Prostate gland (tissue), 2 donors: Measurements from ENCODE around the gene APCDD1L. TPM values are rescaled to one million over a fixed set of nuclear protein-coding genes. Genes with fewer than 3 reads are reported as not detected.

ENCODE experiments used
- DNase-seq: peaks from one replicate; pipeline ENCODE4 v3.0.0-alpha.2; 2019; ENCODE audit warnings: low spot score
- H3K27ac ChIP-seq, 2 donors: fragments of 200-600 bp; sonication (generic); 2 replicates each; pipeline ENCODE4 v1.5.1; 2017 to 2019
- H3K27me3 ChIP-seq: fragments of 200-600 bp; sonication (generic); replicated peaks from 2 replicates; pipeline ENCODE4 v1.5.1; 2019; ENCODE audit not compliant: insufficient read depth
- H3K36me3 ChIP-seq, 2 donors: fragments of 200-600 bp; sonication (generic); 1 replicate in 1 of 2; 2 replicates in 1 of 2; pipeline versions ENCODE4 v1.5.1 to v1.8.1; 2017 to 2019
- H3K4me1 ChIP-seq: fragments of 200-600 bp; sonication (generic); replicated peaks from 2 replicates; pipeline ENCODE4 v1.5.1; 2019
- H3K4me3 ChIP-seq, 2 donors: fragments of 200-600 bp; sonication (generic); 2 replicates each; pipeline ENCODE4 v1.5.1; 2017 to 2019
- H3K9me3 ChIP-seq: fragments of 200-600 bp; sonication (generic); 2 replicates; pipeline ENCODE4 v1.5.1; 2017
- POLR2A ChIP-seq: fragments of 450-650 bp; IDR thresholded peaks from one replicate; pipeline ENCODE4 v1.6.1; 2016; ENCODE audit warnings: antibody characterized with exemption, mild to moderate bottlenecking
- POLR2AphosphoS5 ChIP-seq: sonication (generic); formaldehyde crosslinking; IDR thresholded peaks from one replicate; pipeline ENCODE4 v1.6.1; 2017; ENCODE audit warnings: antibody characterized with exemption
- WGBS: methylation state at CpG from one replicate; pipeline ENCODE4 v1.1.5; 2018; 5-methylcytosine and 5-hydroxymethylcytosine counted together
- intact Hi-C: fragments of 100-400 bp; cut with DNase I; formaldehyde crosslinking; loops from one replicate; pipeline ENCODE4 v1.14.2; 2022
- total RNA-seq, 2 donors: library from RNA; depleted of rRNA; stranded (reverse); fragments of >200 nt; gene quantifications; one replicate each; pipeline ENCODE4 v1.1.0, GENCODE V29; 2016
- TF ChIP-seq, protein P1 (sequence below), 4 experiments: fragments of 200-600 bp in 2 of 4; fragments of 450-650 bp in 2 of 4; sonication (generic) in 2 of 4; IDR thresholded peaks; 1 replicate in 3 of 4; 2 replicates in 1 of 4; pipeline ENCODE4 v1.5.1; 2016 to 2019; ENCODE audit warnings: antibody characterized with exemption in 4 of 4, mild to moderate bottlenecking in 2 of 4, moderate library complexity in 2 of 4

Gene APCDD1L
- total RNA-seq, 2 donors from 2014 or later: 0.23 to 0.46 TPM

DNA sequence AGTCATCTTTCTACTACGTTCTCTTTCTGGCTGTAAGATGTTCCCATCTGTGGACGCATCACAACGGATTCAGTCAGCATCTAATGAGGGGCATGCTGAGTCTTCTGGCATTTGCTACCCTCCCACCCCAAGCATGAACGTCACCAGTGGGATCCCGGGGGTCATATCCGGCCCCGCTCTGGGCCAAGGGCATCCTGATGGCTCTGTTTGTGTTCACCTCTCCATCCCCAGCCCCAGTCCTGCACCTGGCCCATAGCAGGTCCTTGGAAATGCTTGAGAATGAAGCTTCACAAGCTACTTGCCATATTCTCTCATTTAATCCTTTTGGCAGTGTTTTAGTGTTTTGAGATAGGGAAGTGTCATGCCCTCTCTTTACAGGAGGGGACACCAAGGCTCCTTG, 14.9 kb downstream of the APCDD1L start:
- Histone ChIP-seq H3K27ac (no peak overlapping the region), H3K36me3 (no peaks in the 10 kb centered on the region), H3K27me3 (no peaks in the 10 kb centered on the region), H3K4me1 (no peaks in the 10 kb centered on the region), H3K4me3 (no peak overlapping the region), H3K9me3 (no peaks in the 10 kb centered on the region)
- TF ChIP-seq POLR2AphosphoS5 (no peak), POLR2A (no peak)
- WGBS: 88% methylated on average over 7 of the region's 7 CpGs
- intact Hi-C loops: no loop called here
- no peak for DNase-seq

DNA sequence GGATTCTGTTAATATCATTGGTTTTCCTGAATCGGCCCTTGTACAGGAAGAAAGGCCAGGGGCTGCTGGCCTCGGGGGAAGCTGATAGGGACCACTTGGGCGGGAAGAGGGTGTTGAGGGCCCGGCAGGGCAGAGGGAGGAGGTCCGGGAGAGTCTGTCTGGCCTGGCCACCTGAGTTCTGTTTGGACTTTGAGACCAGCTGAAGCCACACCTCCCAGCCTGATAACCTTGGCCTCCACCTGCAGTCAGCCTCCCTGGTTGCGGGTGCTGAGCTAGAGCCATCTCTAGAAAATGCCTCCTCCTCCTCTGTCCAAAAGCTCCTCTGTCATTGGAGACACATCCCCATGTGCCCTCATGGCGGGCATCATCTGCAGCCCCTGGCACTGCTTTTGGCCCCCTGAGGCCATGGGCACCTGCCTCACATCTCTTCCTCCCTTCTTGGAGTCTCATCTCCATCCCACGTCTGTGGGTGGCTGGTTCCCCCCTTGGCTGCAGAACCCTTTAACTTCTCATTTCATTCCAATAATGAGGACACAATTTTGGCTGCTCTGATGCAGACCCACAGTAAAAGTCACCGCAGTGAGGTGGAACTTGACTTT, 16.6 kb downstream of the APCDD1L start:
- Histone ChIP-seq H3K36me3 (no peaks in the 10 kb centered on the region), H3K9me3 (no peaks in the 10 kb centered on the region), H3K4me3 (no peak overlapping the region), H3K4me1 (no peaks in the 10 kb centered on the region), H3K27ac (no peak overlapping the region), H3K27me3 (no peaks in the 10 kb centered on the region)
- TF ChIP-seq, protein P1, sequence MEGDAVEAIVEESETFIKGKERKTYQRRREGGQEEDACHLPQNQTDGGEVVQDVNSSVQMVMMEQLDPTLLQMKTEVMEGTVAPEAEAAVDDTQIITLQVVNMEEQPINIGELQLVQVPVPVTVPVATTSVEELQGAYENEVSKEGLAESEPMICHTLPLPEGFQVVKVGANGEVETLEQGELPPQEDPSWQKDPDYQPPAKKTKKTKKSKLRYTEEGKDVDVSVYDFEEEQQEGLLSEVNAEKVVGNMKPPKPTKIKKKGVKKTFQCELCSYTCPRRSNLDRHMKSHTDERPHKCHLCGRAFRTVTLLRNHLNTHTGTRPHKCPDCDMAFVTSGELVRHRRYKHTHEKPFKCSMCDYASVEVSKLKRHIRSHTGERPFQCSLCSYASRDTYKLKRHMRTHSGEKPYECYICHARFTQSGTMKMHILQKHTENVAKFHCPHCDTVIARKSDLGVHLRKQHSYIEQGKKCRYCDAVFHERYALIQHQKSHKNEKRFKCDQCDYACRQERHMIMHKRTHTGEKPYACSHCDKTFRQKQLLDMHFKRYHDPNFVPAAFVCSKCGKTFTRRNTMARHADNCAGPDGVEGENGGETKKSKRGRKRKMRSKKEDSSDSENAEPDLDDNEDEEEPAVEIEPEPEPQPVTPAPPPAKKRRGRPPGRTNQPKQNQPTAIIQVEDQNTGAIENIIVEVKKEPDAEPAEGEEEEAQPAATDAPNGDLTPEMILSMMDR (IDR thresholded peaks at IDR 0.05): no peak
- TF ChIP-seq POLR2AphosphoS5: no peak
- TF ChIP-seq POLR2A: no peak
- WGBS: 87% methylated on average over 8 of the region's 9 CpGs
- DNase-seq: no peak
- intact Hi-C loops: no loop called here

DNA sequence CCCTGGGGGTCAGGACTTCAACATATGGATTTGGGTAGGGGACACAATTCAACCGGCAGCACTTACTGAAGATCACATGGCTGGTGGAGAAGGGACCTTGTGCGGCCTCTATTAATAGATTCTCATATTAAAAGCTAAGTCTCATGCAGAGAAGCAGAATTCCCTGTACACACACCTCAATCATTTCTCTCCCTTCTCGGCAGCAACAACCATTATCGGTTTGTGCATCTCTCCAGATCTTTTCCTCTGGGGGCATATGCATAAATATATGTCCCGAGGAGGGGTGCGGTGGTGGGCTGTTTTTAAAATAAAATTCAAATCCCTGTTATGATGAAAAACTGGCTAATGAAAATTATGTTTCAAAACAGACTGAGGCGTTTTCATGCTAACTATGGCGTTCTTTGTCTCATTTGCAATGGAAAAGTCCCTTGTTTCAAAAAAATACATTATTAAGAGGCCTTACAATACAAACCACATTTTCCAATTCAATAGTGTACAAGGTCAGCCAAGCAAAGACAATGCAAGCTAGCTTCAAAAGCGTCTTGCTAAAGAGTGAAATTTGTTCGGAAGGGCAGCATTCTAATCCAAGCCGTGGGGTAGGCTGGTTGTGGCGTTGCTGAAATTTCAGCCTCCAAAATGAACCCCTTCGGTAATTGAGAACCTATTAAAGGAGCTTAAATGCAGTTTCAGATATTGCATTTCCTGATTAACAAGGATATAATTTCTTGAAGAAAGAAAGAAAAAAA, 17.3 kb downstream of the APCDD1L start:
- H3K4me1 ChIP-seq: no peaks in the 10 kb centered on the region
- intact Hi-C loops: no loop called here
- no peaks in the 10 kb centered on the region for H3K9me3 ChIP-seq
- no peaks in the 10 kb centered on the region for H3K36me3 ChIP-seq
- H3K4me3 ChIP-seq: no peak overlapping the region
- WGBS: 94% methylated on average over 13 of the region's 13 CpGs
- DNase-seq: no peak
- TF ChIP-seq, protein P1 (IDR thresholded peaks at IDR 0.05): no peak
- TF ChIP-seq POLR2A: no peak
- TF ChIP-seq POLR2AphosphoS5: no peak
- H3K27ac ChIP-seq: no peak overlapping the region
- H3K27me3 ChIP-seq: no peaks in the 10 kb centered on the region

DNA sequence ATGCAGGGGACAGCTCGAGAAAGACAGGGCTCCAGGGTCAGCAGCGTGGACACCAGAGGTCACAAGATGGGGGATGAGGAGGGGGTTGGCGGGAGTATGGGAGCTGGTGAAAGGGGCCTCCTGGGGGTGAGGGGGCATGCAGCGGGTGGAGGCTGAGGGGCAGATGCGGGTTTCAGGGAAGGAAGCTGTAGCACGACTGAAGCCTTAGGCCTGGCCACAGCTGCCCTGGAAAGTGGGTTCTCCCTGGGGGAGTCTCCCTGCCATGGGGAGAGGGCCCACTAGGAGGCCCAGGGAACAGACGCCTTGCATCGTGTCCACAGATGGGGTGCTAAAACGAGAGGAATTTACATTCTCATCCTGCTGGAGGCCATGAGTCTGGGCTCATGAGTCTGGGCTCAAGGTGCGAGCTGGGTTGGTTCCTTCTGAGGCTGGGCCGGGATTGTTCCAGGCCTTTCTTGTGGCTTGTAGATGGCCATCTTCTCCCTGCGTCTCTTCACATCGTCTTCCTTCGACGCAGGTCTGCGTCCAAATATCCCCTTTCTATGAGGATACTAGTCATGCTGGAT, 18.0 kb downstream of the APCDD1L start:
- intact Hi-C loops: no loop called here
- no peak overlapping the region for H3K27ac ChIP-seq
- no peaks in the 10 kb centered on the region for H3K36me3 ChIP-seq
- DNase-seq: no peak
- no peaks in the 10 kb centered on the region for H3K9me3 ChIP-seq
- no peaks in the 10 kb centered on the region for H3K27me3 ChIP-seq
- TF ChIP-seq POLR2A (no peak), POLR2AphosphoS5 (no peak)
- TF ChIP-seq, protein P1 (IDR thresholded peaks at IDR 0.05): no peak
- H3K4me1 ChIP-seq: no peaks in the 10 kb centered on the region
- WGBS: 92% methylated on average over 16 of the region's 16 CpGs
- no peak overlapping the region for H3K4me3 ChIP-seq

DNA sequence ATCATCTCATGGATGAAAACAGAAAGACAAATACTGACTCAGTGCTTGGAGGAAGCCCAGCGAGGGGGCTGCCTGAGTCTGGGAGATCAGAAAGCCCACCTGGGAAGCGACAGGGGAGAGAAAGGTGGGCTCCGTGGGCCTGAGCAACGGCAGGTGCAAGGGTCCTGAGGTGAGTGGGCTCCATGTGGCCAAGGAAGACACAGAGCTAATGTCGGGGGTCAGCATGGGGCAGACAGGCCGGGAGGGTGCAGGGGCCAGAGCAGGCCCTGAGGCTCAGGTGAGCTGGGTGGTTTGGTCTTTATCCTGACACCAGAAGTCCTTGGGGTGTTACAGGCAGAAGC, 18.8 kb downstream of the APCDD1L start:
- 97% methylated on average over 6 of the region's 6 CpGs for WGBS
- intact Hi-C loops: no loop called here
- H3K27me3 ChIP-seq: no peaks in the 10 kb centered on the region
- H3K4me1 ChIP-seq: no peaks in the 10 kb centered on the region
- H3K9me3 ChIP-seq: no peaks in the 10 kb centered on the region
- no peak overlapping the region for H3K4me3 ChIP-seq
- H3K27ac ChIP-seq: no peak overlapping the region
- DNase-seq: no peak
- no peak for TF ChIP-seq POLR2A
- TF ChIP-seq POLR2AphosphoS5: no peak
- TF ChIP-seq, protein P1 (IDR thresholded peaks at IDR 0.05): no peak
- no peaks in the 10 kb centered on the region for H3K36me3 ChIP-seq
